ENCODE measurements around the gene EPRS1. TPM values are rescaled to one million over a fixed set of nuclear protein-coding genes. Genes with fewer than 3 reads are reported as not detected.
A peak's percentile ranks its signal among the peaks of the same experiment; 100 is the strongest.
"Not testable (repeated sequence)": the region's sequence is repeated elsewhere in the genome, so short reads cannot be mapped to it uniquely, and the experiment has no call there.

Gene EPRS1
- total RNA-seq, 4 donors from 2014 or later: 31.6 to 69.8 (median 51.9) TPM

DNA sequence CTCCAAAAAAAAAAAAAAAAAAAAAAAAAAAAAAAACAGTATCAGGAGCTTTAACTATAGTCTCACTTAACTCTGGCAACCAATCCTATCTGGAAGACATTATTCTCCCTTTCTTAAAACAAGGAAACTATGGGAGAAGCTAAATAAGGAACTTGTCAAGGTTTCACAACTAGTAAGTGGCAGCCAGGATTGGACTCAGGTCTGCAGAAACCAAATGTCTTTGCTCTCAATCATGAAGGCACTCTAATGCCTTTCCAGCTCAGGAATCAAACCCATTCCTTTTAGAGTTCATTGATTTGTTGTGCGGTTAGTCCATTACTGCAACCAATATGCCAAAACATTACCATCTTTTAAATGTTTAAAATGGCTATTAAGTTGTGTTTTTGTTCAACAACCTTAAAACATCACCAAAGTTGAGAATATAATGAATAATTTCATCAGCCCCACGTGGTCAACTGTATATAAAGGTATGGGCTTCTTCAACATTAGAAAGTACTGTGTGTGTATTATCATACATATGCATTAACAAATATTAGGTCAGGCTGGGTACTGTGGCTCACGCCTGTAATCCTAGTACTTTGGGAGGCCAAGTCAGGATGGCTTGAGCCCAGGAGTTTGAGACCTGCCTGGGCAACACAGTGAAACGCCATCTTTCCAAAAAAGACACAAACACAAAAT is 1.5 kb downstream of the EPRS1 start:
- H3K9me3 ChIP-seq: no peaks in the 10 kb centered on the region
- H3K4me1 ChIP-seq: peaks cover 10 to 25% (median 10%) of the 10 kb centered on the region in 3 donors
- no peak for DNase-seq
- peak overlapping the region in 2 of 4 donors; percentile 89 to 93 for H3K27ac ChIP-seq
- TF ChIP-seq POLR2A (IDR thresholded peaks at IDR 0.05): no peak
- no peak for TF ChIP-seq CTCF (IDR thresholded peaks at IDR 0.05)
- WGBS, 2 donors: 46 to 56% methylated on average over 4 of the region's 4 CpGs
- no peaks in the 10 kb centered on the region for H3K27me3 ChIP-seq
- intact Hi-C loops (cut with DNase I): loop anchor here (10.0 kb wide), 1 partner anchor 50 kb away; the partner anchor contains the start of gene IARS2
- H3K4me3 ChIP-seq: peak overlapping the region; percentile 67 to 99 (median 88)
- H3K36me3 ChIP-seq: peaks cover 0 to 23% (median under 1%) of the 10 kb centered on the region in 3 donors

- Histone ChIP-seq H3K36me3 (peaks cover 0 to 34% (median 8%) of the 10 kb centered on the region in 3 donors), H3K27me3 (no peaks in the 10 kb centered on the region), H3K27ac (no peak overlapping the region), H3K9me3 (no peaks in the 10 kb centered on the region), H3K4me1 (peaks cover 10 to 25% (median 10%) of the 10 kb centered on the region in 3 donors), H3K4me3 (no peak overlapping the region)
- WGBS, 2 donors: 86 to 89% methylated on average over 2 of the region's 2 CpGs
- intact Hi-C loops (cut with DNase I): loop anchor here (10.0 kb wide), 1 partner anchor 51 kb away; the partner anchor contains the start of gene IARS2
- TF ChIP-seq CTCF (IDR thresholded peaks at IDR 0.05): no peak
- TF ChIP-seq POLR2A (IDR thresholded peaks at IDR 0.05): no peak
- no peak for DNase-seq
Observed at GRCh38 chr1:220043646-220044045, 2.7 kb downstream of the EPRS1 start.

DNA sequence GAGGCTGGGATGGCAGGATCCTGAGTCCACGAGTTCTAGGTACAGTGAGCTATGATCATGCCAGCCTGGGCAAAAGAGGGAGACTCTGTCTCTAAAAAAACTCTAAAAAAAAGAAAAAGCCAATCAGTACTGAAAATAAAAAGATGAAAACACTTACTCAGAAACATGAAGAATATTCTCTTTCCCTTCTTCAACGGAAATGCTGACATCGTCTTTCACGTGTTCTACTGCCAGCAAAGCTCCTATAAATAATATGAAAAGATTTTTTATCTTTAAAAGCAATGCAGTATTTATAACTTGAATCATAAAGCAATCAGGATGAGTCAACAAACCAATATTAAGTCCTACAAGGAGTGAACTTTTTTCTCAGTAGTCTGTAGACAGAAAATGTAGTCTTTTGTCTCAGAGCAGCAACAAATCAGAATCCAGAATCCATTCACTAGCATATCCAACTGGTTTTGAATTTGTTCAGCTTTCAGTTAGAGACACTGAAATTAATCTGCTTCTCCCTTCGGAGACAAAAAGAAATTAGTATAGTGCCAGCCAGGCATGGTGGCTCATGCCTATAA is 6.2 kb downstream of the EPRS1 start:
- TF ChIP-seq CTCF (IDR thresholded peaks at IDR 0.05): no peak
- TF ChIP-seq POLR2A (IDR thresholded peaks at IDR 0.05): no peak
- Histone ChIP-seq H3K27me3 (no peaks in the 10 kb centered on the region), H3K9me3 (no peaks in the 10 kb centered on the region), H3K27ac (no peak overlapping the region), H3K36me3 (peaks cover 0 to 61% (median 11%) of the 10 kb centered on the region in 3 donors), H3K4me1 (peaks cover 4 to 12% (median 4%) of the 10 kb centered on the region in 3 donors), H3K4me3 (no peak overlapping the region)
- DNase-seq: no peak
- WGBS, 2 donors: 87 to 89% methylated on average over 5 of the region's 5 CpGs
- intact Hi-C loops (cut with DNase I): loop anchor here (10.0 kb wide), 1 partner anchor 55 kb away; the partner anchor contains the start of gene IARS2

DNA sequence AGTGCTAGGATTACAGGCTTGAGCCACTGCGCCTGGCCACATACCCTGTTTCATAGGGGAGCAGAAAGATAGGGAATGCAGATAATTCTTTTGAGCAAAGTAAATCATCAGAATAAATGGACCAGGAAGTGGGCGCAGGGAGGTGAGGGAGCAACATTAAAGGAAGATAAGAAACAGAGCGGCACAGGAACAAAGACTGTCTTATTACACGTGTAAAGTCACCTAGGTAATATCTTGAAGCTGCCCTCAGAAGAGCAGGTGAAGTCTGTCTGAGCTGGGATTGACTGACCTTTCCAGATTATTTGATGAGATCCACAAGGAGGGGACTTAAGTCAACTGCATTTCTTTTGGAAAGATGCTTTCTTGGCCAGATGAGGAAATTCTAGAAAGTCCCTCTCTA is 7.7 kb downstream of the EPRS1 start:
- Histone ChIP-seq H3K4me1 (no peaks in the 10 kb centered on the region), H3K4me3 (no peak overlapping the region), H3K27ac (no peak overlapping the region), H3K9me3 (no peaks in the 10 kb centered on the region), H3K36me3 (peaks cover 0 to 75% (median 11%) of the 10 kb centered on the region in 3 donors), H3K27me3 (no peaks in the 10 kb centered on the region)
- DNase-seq: no peak
- no peak for TF ChIP-seq CTCF (IDR thresholded peaks at IDR 0.05)
- no peak for TF ChIP-seq POLR2A (IDR thresholded peaks at IDR 0.05)
- intact Hi-C loops (cut with DNase I): no loop called here
- 85 to 90% methylated on average over 3 to 4 of the region's 4 CpGs for WGBS, 2 donors

GRCh38 chr1:220037810-220038209 is 8.5 kb downstream of the EPRS1 start:
- H3K4me3 ChIP-seq; H3K4me1 ChIP-seq; DNase-seq; H3K27ac ChIP-seq; H3K27me3 ChIP-seq; intact Hi-C loops (cut with DNase I); H3K9me3 ChIP-seq: not testable (repeated sequence)
- WGBS, 2 donors: 76 to 81% methylated on average over 3 of the region's 3 CpGs
- H3K36me3 ChIP-seq: peaks cover 0 to 84% (median 11%) of the 10 kb centered on the region in 3 donors
